Measurements from ENCODE around the gene MOV10L1. TPM values are rescaled to one million over a fixed set of nuclear protein-coding genes. Genes with fewer than 3 reads are reported as not detected.
"Not testable (repeated sequence)": the region's sequence is repeated elsewhere in the genome, so short reads cannot be mapped to it uniquely, and the experiment has no call there.

MOV10L1 gene
- total RNA-seq, 1 experiment from 2014 or later = not detected

DNA sequence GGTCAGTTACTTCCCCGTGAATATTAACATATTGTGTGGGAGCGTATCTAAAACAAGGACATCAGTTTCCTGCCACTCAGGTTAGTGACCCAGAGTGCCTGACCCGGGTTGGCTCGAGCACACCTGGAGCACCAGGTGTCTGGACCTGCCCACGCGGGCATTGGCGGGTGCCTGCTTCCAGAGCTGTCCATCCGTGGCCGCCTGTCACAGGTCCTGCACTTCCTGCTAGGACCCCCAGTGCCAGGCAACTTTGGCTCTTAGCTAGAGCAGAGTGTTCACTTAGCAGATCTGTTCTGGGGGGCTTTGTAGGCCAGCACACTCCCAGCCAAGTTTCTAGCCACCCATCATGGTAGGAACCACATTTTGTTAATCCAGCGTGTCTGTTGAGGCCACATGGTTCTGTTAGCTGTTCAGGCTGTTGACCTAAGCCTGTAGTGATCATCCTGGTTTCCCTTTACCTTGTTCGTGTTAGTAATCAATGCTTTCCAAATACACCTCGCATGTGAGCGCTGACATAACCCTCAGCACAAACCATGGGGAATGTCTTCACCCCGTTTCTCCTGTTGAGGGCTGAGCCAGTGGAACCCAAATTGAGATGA lies 29.5 kb downstream of the MOV10L1 start:
- peaks cover 5% of the 10 kb centered on the region; the same call in 1 of the 2 replicates for H3K4me1 ChIP-seq
- H3K4me3 ChIP-seq = no peak overlapping the region
- no peak for DNase-seq
- peaks cover 19% of the 10 kb centered on the region for H3K27me3 ChIP-seq
- H3K36me3 ChIP-seq = no peaks in the 10 kb centered on the region
- H3K27ac ChIP-seq = no peak overlapping the region
- H3K9me3 ChIP-seq (replicated peaks) = 0 out of 2 replicates have a peak, but pooled peaks cover 4% of the 10 kb centered on the region

DNA sequence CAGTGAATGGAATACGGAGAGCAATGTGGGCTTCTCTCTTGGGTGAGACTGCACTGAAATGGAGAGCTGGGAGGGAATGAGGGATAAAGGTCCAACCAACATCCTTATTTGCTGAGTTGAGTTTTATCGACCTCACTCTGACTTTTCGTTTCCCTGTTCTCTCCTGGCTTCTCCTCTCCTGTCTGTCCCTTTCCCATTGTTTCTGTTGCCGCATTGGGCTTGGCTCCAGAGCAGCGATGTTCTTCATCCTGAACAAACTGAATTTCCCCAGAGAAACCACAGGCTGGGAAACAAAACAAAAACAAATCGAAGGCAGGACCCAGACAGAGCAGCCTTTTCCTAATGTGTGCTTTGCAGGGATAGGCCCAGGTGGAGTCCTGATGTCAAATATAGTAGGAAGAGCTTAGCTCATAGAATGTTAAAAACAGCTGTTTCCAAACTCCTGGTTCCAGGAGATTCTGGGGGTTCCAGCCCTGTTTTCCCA lies 30.0 kb downstream of the MOV10L1 start:
- no peak overlapping the region for H3K4me3 ChIP-seq
- DNase-seq = no peak
- H3K27ac ChIP-seq = no peak overlapping the region
- H3K9me3 ChIP-seq (replicated peaks) = 0 out of 2 replicates have a peak, but pooled peaks cover 4% of the 10 kb centered on the region
- peaks cover 16% of the 10 kb centered on the region for H3K27me3 ChIP-seq
- no peaks in the 10 kb centered on the region for H3K36me3 ChIP-seq
- peaks cover 5% of the 10 kb centered on the region; the same call in 1 of the 2 replicates for H3K4me1 ChIP-seq

DNA sequence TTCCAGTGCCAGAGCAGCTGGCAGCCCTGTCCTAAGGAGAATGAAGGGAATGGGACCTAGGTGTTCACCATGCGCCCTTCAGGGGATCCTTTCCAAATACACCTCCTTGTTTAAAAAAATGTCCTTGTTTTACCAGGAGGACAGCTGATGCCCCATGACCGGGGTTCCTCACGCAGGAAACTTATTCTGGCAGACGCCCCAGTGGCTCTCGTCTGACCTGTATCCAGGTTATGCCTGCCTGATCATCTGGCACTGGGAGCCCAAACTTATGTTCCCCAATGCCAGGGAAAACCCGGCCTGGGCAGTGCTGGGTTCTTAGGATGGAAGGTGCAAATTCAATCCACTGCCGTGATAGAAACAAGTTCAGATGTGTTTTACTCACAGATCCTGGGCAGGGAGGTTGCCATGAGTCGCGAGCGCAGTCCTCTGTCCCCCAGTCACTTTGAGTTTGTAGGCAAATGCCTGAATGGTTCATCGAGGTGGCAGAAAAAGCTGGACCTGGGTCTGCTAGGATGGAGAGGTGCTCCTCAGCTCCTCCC lies 31.5 kb downstream of the MOV10L1 start:
- DNase-seq = no peak

DNA sequence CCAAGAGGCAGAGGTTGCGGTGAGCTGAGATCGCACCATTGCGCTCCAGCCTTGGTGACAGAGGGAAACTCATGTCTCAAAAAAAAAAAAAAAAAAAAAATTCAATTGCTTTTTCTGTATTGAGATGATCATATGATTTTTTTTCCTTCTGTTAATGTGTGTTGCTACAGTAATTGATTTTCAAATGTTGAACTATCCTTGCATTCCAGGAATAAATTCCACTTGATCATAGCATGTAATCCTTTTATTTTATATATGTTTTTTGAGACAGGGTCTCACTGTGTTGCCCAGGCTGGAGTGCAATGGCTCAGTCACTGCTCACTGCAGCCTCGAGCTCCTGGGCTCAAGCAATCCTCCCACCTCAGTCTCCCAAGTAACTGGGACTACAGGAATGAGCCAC lies 33.3 kb downstream of the MOV10L1 start:
- H3K27me3 ChIP-seq = no peaks in the 10 kb centered on the region; the same call in 1 of the 2 replicates
- no peak for DNase-seq
- H3K4me1 ChIP-seq = peaks cover 2% of the 10 kb centered on the region; the same call in 1 of the 2 replicates
- no peaks in the 10 kb centered on the region for H3K36me3 ChIP-seq
- H3K9me3 ChIP-seq (replicated peaks) = 0 out of 2 replicates have a peak, but pooled peaks cover 4% of the 10 kb centered on the region
- H3K27ac ChIP-seq = no peak overlapping the region
- no peak overlapping the region for H3K4me3 ChIP-seq

More for the DNA sequence above, 31.5 kb downstream of the MOV10L1 start:
- Histone ChIP-seq H3K27ac (no peak overlapping the region), H3K4me3 (no peak overlapping the region), H3K9me3 (replicated peaks) (0 out of 2 replicates have a peak, but pooled peaks cover 4% of the 10 kb centered on the region), H3K27me3 (peaks cover 4% of the 10 kb centered on the region; the same call in 1 of the 2 replicates), H3K36me3 (no peaks in the 10 kb centered on the region), H3K4me1 (peaks cover 2% of the 10 kb centered on the region; the same call in 1 of the 2 replicates)

DNA sequence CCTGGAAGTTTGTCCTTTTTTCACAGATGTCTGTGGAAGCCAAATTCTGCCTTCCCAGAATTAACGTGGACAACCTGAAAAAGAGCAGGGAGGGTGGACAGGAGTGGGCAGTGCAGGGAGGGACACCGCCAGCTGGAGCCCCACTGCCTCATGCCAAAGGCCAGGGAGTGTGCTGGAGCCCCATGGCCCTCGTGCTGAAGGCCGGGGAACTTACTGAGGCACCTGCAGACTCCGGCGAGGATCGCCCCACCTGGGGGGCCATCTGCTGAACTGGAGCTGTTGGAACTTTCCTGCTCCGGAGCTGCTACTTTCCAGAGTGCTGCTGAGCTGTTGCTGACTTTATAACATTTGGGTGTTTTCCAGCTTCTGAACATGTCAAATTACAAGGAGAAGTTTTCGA lies 35.2 kb downstream of the MOV10L1 start:
- Histone ChIP-seq H3K4me3 (no peak overlapping the region), H3K4me1 (no peaks in the 10 kb centered on the region), H3K27me3 (no peaks in the 10 kb centered on the region; the same call in 1 of the 2 replicates), H3K27ac (no peak overlapping the region), H3K36me3 (no peaks in the 10 kb centered on the region), H3K9me3 (replicated peaks) (0 out of 2 replicates have a peak, but pooled peaks cover 4% of the 10 kb centered on the region)
- no peak for DNase-seq

DNA sequence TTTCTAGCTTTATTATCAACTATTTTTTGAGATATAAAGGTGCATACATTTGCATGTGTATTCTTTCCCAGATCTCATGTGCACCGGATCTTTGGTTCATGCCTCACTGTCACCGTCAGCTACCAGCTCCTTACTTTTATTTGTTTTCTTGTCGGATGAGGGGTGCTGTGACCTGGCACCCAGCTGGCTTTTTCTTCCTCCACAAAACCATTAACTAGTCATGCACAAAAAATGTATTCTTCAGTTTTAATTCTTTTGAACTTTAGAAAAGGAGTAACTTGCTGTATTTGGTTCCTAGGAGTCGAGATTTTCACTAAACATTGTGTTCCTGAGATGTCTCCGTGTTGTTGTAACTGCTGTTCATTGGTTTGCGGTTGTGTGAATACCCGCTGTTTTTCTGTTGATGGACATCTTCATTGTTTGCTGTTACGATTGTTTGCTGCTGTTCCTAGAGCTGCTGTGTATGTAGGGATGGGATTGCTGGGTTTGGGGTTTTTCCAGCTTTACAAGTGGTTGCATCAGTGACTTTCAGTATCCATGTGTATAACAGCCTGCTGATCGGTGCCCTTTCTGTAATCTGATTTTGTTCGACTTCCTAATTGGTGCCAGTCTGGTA lies 39.4 kb downstream of the MOV10L1 start:
- H3K36me3 ChIP-seq = no peaks in the 10 kb centered on the region
- H3K4me3 ChIP-seq = no peak overlapping the region
- H3K27ac ChIP-seq = no peak overlapping the region
- H3K4me1 ChIP-seq = no peaks in the 10 kb centered on the region
- DNase-seq = no peak
- H3K27me3 ChIP-seq = no peaks in the 10 kb centered on the region
- H3K9me3 ChIP-seq (replicated peaks) = no peaks in the 10 kb centered on the region

DNA sequence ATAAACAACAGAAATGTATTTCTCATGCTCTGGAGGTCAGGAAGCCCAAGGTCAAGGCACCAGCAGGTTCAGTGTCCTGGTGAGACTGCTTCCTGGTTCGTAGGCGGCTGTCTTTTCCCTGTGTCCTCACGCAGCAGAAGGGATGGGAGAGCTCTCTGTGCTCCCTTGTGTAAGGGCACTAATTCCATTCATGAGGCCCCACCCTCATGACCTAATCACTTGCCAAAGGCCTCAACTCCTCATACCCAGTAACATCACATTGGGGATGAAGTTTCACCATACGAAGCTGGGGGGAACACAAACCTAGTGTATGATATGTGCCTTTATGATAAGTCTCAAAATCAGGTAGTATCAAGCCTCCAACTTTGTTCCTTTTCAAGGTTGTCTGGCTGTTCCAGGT lies 42.1 kb downstream of the MOV10L1 start:
- DNase-seq = no peak
- Histone ChIP-seq H3K27ac (no peak overlapping the region), H3K9me3 (replicated peaks) (no peaks in the 10 kb centered on the region), H3K27me3 (no peaks in the 10 kb centered on the region), H3K36me3 (no peaks in the 10 kb centered on the region), H3K4me3 (no peak overlapping the region), H3K4me1 (no peaks in the 10 kb centered on the region)

DNA sequence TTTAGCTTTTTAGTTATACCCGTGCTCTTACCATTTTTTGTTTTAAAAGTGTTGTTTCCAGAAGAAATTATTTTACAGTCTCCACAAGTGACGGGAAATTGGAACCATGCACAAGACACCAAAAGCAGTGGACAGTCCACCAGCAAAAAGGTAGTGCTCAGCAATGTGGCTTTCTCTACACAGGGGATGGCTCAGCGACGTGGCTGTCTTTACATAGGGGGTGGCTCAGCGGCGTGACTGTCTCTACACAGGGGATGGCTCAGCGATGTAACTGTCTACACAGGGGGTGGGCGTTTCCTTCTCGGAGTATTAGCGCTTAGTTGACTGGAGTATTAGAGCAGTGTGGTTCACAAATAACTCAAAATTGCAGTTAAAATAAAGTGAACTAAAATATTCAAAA lies 44.7 kb downstream of the MOV10L1 start:
- H3K36me3 ChIP-seq = no peaks in the 10 kb centered on the region
- no peaks in the 10 kb centered on the region for H3K27me3 ChIP-seq
- DNase-seq = no peak
- no peaks in the 10 kb centered on the region for H3K9me3 ChIP-seq (replicated peaks)
- H3K27ac ChIP-seq = no peak overlapping the region
- H3K4me1 ChIP-seq = no peaks in the 10 kb centered on the region
- H3K4me3 ChIP-seq = no peak overlapping the region

DNA sequence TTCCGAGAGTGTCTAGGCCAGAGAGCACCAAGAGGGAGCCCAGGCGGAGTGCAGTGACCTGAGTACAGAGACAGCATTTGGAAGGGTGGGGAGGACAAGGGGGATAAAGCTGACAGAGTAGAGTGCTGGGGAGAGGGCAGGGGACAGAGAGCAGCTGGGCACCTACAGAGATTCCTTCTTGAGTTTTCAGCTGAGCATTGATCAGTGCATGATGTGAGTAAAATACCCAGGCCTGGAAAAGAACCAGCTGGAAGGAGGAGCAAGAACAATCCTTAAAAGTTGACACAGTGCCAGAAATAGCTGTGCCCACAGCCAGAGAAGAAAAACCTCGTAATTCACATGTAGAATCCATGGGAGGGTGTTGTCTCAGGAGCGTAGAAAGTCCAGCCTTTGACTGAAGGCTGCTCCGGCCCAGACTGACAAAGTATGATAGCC lies 46.8 kb downstream of the MOV10L1 start:
- no peak overlapping the region for H3K4me3 ChIP-seq
- H3K27ac ChIP-seq = no peak overlapping the region
- H3K36me3 ChIP-seq = no peaks in the 10 kb centered on the region
- H3K4me1 ChIP-seq = no peaks in the 10 kb centered on the region
- H3K9me3 ChIP-seq (replicated peaks) = no peaks in the 10 kb centered on the region
- no peak for DNase-seq
- no peaks in the 10 kb centered on the region for H3K27me3 ChIP-seq

DNA sequence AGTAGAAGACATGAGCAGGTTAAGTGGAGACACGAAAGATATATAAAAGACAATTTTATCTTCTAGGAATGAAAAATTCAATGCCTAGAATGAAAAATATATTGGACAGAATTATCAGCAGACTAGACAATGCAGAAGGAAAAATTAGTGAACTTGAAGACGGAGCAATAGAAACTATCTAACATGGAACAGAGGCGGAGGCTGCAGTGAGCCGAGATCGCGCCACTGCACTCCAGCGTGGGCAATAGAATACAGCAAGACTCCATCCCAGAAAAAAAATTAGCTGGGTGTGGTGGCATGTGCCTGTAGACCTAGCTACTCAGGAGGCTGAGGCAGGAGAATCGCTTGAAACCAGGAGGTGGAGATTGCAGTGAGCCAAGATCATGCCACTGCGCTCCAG lies 47.5 kb downstream of the MOV10L1 start:
- H3K27me3 ChIP-seq; H3K9me3 ChIP-seq (replicated peaks); H3K4me3 ChIP-seq; H3K4me1 ChIP-seq; H3K36me3 ChIP-seq; DNase-seq; H3K27ac ChIP-seq: not testable (repeated sequence)

DNA sequence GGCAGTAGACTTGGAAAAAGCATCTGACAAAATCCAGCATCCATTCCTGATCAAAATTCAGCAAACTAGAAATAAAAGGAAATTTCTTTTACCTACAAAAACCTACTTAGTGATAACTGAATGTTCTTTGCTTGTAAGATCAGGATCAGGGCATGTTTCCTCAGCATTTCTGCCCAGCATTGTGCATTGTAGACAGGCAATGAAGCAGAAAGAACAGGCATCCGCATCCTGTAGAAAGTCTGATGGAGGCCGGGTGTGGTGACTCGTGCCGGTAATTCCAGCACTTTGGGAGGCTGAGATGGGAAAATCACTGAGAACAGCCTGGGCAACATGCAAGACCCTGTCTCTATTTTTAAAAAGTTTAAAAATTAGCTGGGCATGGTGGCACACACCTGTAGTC lies 48.2 kb downstream of the MOV10L1 start:
- no peaks in the 10 kb centered on the region for H3K36me3 ChIP-seq
- DNase-seq = no peak
- no peak overlapping the region for H3K27ac ChIP-seq
- no peaks in the 10 kb centered on the region for H3K4me1 ChIP-seq
- no peaks in the 10 kb centered on the region for H3K9me3 ChIP-seq (replicated peaks)
- H3K27me3 ChIP-seq = no peaks in the 10 kb centered on the region
- H3K4me3 ChIP-seq = no peak overlapping the region

DNA sequence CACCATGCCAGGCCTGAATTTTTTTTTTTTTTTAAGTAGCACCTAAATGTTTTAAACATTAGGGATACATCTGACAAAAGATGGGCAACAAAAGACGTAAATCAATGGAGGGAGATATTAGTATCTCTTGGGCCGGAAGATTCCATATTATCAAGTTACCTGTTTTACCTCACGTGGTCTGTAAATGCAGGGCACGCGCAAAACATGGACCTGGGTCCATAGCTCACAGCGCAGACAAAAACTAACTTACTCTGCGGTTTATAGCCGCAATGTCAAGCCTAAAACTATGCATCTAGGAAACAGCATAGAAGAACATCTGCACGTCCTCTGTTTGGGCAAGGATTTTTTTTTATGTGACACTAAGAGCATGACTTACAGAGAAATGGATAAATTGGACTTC lies 49.2 kb downstream of the MOV10L1 start:
- no peaks in the 10 kb centered on the region; the same call in 1 of the 2 replicates for H3K27me3 ChIP-seq
- H3K27ac ChIP-seq = no peak overlapping the region
- H3K9me3 ChIP-seq (replicated peaks) = no peaks in the 10 kb centered on the region
- H3K4me3 ChIP-seq = no peak overlapping the region
- H3K36me3 ChIP-seq = no peaks in the 10 kb centered on the region
- H3K4me1 ChIP-seq = no peaks in the 10 kb centered on the region
- DNase-seq = no peak

DNA sequence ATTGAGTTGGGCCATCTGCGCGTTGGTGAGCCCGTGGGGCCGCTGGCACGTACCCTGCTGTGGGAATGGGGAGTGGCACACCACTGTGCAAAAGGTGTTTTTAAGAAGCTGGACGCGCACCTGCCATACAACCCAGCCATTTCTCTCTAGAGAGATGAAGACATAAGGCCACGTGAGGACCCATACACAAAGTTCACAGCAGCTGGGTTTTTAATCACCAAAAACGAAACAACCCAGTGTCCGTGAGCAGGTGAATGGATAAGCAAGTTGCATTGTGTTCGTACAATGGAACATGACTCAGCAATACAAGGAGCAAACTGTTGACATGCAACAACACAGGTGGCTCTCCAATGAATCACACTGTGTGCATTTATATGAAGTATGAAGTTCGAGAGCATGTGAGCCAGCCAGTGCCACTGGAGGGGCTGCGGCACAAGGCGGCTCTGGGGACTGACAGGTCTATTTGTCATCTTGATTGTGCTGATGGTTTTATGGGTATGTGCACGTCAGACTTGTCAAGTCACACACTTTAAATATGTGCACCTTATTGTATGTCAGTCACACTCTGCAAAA lies 50.1 kb downstream of the MOV10L1 start:
- Histone ChIP-seq H3K9me3 (replicated peaks) (no peaks in the 10 kb centered on the region), H3K4me1 (no peaks in the 10 kb centered on the region), H3K4me3 (no peak overlapping the region), H3K27me3 (no peaks in the 10 kb centered on the region; the same call in 1 of the 2 replicates), H3K27ac (no peak overlapping the region), H3K36me3 (no peaks in the 10 kb centered on the region)
- DNase-seq = no peak

DNA sequence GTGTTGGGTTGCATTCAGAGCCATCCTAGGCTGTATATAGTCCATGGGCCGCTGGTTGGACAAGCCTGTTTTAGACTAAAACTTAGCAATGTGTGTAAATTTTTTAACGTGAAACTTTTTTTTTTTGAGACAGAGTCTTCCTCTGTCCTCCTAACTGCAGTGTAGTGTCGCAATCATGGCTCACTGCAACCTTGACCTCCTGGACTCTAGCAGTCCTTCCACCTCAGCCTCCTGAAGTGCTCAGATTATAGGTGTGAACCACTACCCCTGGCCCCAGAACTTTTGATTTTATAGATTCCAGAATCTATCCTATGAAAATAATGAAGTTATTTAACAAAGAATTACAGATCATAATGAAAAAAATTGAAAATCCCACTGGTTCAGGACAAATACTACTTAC lies 50.8 kb downstream of the MOV10L1 start:
- Histone ChIP-seq H3K36me3 (no peaks in the 10 kb centered on the region), H3K27ac (no peak overlapping the region), H3K9me3 (replicated peaks) (no peaks in the 10 kb centered on the region), H3K4me1 (no peaks in the 10 kb centered on the region), H3K27me3 (no peaks in the 10 kb centered on the region; the same call in 1 of the 2 replicates), H3K4me3 (no peak overlapping the region)
- DNase-seq = no peak

DNA sequence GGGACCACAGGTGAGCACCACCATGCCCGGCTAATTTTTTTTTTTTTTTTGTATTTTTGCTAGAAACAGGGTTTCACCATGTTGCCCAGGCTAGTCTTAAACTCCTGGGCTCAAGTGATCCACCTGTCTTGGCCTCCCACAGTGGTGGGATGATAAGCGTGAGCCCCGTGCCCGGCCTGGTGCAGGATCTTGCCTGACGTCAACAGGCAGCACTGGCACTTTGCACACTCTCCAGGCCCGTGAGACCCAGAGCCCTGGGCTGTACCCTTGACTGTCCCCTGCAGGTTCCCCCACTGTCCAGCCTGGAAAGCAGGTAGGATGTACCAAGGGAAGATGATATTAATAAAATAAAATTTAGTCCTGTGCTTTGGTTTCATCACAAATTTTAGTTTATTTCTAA lies 51.7 kb downstream of the MOV10L1 start:
- no peaks in the 10 kb centered on the region for H3K36me3 ChIP-seq
- DNase-seq = no peak
- no peaks in the 10 kb centered on the region for H3K4me1 ChIP-seq
- no peaks in the 10 kb centered on the region; the same call in 1 of the 2 replicates for H3K27me3 ChIP-seq
- H3K9me3 ChIP-seq (replicated peaks) = no peaks in the 10 kb centered on the region
- H3K4me3 ChIP-seq = no peak overlapping the region
- H3K27ac ChIP-seq = no peak overlapping the region
